NT2/D1 (cell line): ENCODE measurements around the gene ING5.

Experiments
- SUZ12 ChIP-seq: IDR thresholded peaks from 2 replicates; pipeline ENCODE4 v1.6.1; 2011; ENCODE audit not compliant: insufficient read length, insufficient read depth; ENCODE audit errors: extremely low read depth
- YY1 ChIP-seq: IDR thresholded peaks from 2 replicates; pipeline ENCODE4 v1.6.1; 2011; ENCODE audit not compliant: insufficient read length, insufficient read depth

DNA sequence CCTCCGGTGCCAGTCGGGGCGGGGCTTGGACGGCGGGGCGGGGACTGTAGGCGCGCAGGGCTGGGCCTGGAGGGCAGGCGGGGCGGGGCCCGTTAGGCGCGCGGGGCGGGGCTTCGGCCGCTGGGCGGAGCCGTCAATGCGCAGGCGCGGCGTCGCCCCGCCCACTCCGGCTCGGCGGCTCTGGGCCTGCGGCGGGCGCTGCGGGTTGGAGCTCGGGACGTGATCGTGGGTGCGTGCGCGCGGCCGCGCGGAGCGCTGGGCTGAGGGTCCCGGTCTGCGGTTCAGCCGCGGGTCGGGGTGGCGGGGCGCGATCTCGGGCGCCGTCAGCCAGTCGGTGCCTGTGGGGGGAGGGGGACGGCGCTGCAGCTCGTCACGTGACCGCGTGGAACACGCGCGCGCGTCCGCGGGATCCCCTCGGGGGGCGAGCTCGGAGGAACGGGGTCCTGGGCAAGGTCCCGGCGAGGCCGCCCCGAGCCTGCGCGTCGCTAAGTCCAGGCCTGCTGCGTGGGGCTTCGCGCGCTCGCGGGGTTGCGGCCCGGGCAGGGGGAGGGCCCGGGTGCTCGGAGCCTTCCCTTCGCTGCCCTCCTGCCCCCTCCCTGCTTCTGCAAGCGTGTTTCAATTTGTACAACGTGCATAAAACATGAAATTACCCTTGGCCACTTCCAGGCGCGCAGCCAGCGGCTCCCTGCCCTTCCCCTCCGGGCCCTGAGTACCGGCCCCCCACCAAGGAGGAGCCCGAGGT, 32.8 kb downstream of the ING5 start, which contains the start of gene D2HGDH:
- TF ChIP-seq SUZ12 = no peak
- no peak for TF ChIP-seq YY1
